ENCODE measurements around the gene NTRK3.

The NTRK3 gene

DNA sequence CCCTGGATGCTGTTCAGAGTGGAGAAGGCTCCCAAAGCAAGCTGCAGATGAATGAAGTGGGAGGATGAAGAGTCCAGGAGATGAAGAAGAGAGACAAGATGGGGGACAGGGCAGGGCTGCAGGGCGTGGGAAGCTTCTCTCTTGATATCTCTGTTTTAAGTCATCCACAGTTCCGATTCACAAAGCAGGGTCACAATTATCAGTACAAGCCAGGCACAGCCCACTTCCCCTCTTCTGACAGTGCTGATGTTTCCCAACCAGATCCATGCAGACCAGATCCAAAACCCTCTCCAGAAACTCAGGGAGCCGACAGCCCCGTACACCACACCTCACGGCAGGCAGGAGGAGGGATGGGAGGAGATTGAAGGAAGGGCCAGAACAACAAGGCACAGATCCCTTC lies 31.1 kb downstream of the NTRK3 start:
- no peaks in the 10 kb centered on the region for H3K27me3 ChIP-seq (ENCODE audit: insufficient read depth, low read length)
- no peak overlapping the region for H3K27ac ChIP-seq (ENCODE audit: low read depth, low read length)
- H2AFZ ChIP-seq (ENCODE audit: low read length, unreplicated experiment) = no peak overlapping the region
- H3K4me3 ChIP-seq (ENCODE audit: low read depth, low read length) = no peak overlapping the region
- no peaks in the 10 kb centered on the region for H3K79me2 ChIP-seq (ENCODE audit: control insufficient read depth, insufficient read depth, low read length, unreplicated experiment)
- H3K4me1 ChIP-seq (ENCODE audit: control insufficient read depth, insufficient read depth, low read length, unreplicated experiment) = no peaks in the 10 kb centered on the region
- H3K36me3 ChIP-seq (ENCODE audit: insufficient read depth, low read length) = no peaks in the 10 kb centered on the region

DNA sequence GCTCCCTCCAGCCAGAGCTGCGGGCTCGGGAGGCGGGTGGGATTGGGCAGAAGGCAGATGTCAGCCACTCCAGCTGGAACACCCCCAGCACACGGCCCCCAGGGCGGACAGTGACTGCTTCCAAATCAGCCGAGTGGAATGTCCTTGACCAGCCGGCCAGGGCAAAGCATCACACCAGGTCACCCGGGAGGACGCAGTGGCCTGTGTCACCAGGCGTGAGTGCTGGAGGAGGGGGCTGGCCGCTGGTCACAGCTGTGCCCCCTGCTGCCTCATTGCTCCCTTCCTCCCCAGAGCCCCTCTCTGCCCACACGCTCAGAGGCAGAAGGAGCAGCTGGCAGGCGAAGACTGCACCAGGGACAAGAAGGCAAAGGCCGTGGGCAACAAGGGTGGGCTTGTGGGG lies 33.5 kb downstream of the NTRK3 start:
- H3K27me3 ChIP-seq (ENCODE audit: insufficient read depth, low read length) = no peaks in the 10 kb centered on the region
- H3K4me3 ChIP-seq (ENCODE audit: low read depth, low read length) = no peak overlapping the region
- no peaks in the 10 kb centered on the region for H3K4me1 ChIP-seq (ENCODE audit: control insufficient read depth, insufficient read depth, low read length, unreplicated experiment)
- H3K36me3 ChIP-seq (ENCODE audit: insufficient read depth, low read length) = no peaks in the 10 kb centered on the region
- no peaks in the 10 kb centered on the region for H3K79me2 ChIP-seq (ENCODE audit: control insufficient read depth, insufficient read depth, low read length, unreplicated experiment)
- H3K27ac ChIP-seq (ENCODE audit: low read depth, low read length) = no peak overlapping the region
- no peak overlapping the region for H2AFZ ChIP-seq (ENCODE audit: low read length, unreplicated experiment)

DNA sequence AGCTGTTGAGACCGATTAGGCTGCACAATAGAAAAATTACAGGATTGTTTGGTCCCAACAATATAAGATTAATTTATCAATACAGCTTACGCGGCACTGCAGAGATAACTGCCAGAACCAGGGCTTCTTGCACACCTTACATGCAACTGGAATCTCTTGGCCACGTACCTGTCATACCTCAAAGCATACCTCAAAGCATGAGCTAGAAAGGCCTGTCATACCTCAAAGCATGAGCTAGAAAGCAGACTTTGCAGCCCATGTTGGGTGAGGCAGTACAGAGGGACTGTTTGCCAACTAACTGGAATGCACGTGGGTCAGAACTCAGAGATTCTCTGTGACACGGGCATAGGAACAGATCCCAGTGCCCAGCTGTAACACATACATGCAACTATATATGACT lies 34.7 kb downstream of the NTRK3 start:
- Histone ChIP-seq H3K27ac (ENCODE audit: low read depth, low read length) (no peak overlapping the region), H3K27me3 (ENCODE audit: insufficient read depth, low read length) (no peaks in the 10 kb centered on the region), H3K4me1 (ENCODE audit: control insufficient read depth, insufficient read depth, low read length, unreplicated experiment) (no peaks in the 10 kb centered on the region), H3K79me2 (ENCODE audit: control insufficient read depth, insufficient read depth, low read length, unreplicated experiment) (no peaks in the 10 kb centered on the region), H2AFZ (ENCODE audit: low read length, unreplicated experiment) (no peak overlapping the region), H3K4me3 (ENCODE audit: low read depth, low read length) (no peak overlapping the region), H3K36me3 (ENCODE audit: insufficient read depth, low read length) (no peaks in the 10 kb centered on the region)

- Histone ChIP-seq H3K27me3 (ENCODE audit: insufficient read depth, low read length) (no peaks in the 10 kb centered on the region), H2AFZ (ENCODE audit: low read length, unreplicated experiment) (no peak overlapping the region), H3K27ac (ENCODE audit: low read depth, low read length) (no peak overlapping the region), H3K36me3 (ENCODE audit: insufficient read depth, low read length) (no peaks in the 10 kb centered on the region), H3K4me1 (ENCODE audit: control insufficient read depth, insufficient read depth, low read length, unreplicated experiment) (no peaks in the 10 kb centered on the region), H3K79me2 (ENCODE audit: control insufficient read depth, insufficient read depth, low read length, unreplicated experiment) (no peaks in the 10 kb centered on the region), H3K4me3 (ENCODE audit: low read depth, low read length) (no peak overlapping the region)
Observed at GRCh38 chr15:88220443-88221335, 35.9 kb downstream of the NTRK3 start.

DNA sequence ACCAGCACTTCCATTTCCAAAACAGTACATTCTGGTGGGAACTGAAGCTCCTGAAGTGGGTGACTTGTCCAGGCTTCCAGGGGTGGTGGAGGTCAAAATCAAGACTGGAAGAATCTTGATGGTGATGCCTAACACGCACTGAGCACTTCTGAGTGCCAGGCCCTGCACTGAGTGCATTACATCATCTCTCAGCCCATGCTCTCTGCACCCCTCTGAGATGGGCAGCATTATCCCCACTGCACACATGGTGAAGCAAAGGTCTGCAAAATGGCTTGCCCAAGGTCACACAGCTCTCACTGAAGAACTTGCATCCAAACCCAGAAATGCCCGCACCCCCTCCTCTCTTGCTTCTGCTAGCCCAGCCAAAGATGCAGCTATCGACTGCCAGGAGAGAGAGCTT lies 36.9 kb downstream of the NTRK3 start:
- Histone ChIP-seq H3K79me2 (ENCODE audit: control insufficient read depth, insufficient read depth, low read length, unreplicated experiment) (no peaks in the 10 kb centered on the region), H3K27me3 (ENCODE audit: insufficient read depth, low read length) (no peaks in the 10 kb centered on the region), H3K4me1 (ENCODE audit: control insufficient read depth, insufficient read depth, low read length, unreplicated experiment) (no peaks in the 10 kb centered on the region), H3K27ac (ENCODE audit: low read depth, low read length) (no peak overlapping the region), H2AFZ (ENCODE audit: low read length, unreplicated experiment) (no peak overlapping the region), H3K36me3 (ENCODE audit: insufficient read depth, low read length) (no peaks in the 10 kb centered on the region), H3K4me3 (ENCODE audit: low read depth, low read length) (no peak overlapping the region)

DNA sequence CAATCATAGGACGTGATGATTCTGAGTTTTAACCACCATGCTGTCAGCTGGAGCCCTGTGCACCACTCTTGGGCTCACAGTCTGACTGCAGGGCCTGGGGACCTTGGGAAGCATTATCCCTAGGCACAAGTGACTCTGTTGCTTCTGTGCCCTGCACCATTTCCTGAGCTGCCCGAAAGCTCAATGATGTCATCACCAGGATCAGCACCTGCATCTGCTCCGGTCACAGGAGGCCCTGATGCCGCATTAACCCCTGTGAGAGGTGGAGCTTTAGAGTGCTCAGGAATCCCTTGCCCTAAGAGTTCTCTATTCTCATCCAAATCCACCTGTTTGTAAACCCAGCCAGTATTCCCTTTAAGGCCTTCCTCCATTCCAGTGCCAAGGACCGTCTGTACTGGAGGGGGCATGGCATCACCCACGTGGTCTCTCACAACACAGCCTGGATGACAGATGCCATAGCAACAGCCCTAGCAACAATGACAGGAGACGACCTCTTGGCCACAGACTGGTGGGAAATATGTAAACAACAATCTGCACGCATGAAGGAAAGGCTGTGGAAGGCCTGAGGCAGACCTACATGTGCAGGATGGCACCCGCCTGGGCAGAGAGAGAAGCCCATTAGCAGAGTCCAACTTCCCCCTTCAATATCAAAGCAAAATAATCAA lies 37.9 kb downstream of the NTRK3 start:
- Histone ChIP-seq H3K4me3 (ENCODE audit: low read depth, low read length) (no peak overlapping the region), H3K4me1 (ENCODE audit: control insufficient read depth, insufficient read depth, low read length, unreplicated experiment) (no peaks in the 10 kb centered on the region), H2AFZ (ENCODE audit: low read length, unreplicated experiment) (no peak overlapping the region)

GRCh38 chr15:88215066-88215648 lies 41.4 kb downstream of the NTRK3 start:
- no peaks in the 10 kb centered on the region for H3K27me3 ChIP-seq (ENCODE audit: insufficient read depth, low read length)
- H3K36me3 ChIP-seq (ENCODE audit: insufficient read depth, low read length) = no peaks in the 10 kb centered on the region
- no peak overlapping the region for H2AFZ ChIP-seq (ENCODE audit: low read length, unreplicated experiment)
- no peaks in the 10 kb centered on the region for H3K79me2 ChIP-seq (ENCODE audit: control insufficient read depth, insufficient read depth, low read length, unreplicated experiment)
- no peak overlapping the region for H3K27ac ChIP-seq (ENCODE audit: low read depth, low read length)
- no peaks in the 10 kb centered on the region for H3K4me1 ChIP-seq (ENCODE audit: control insufficient read depth, insufficient read depth, low read length, unreplicated experiment)
- H3K4me3 ChIP-seq (ENCODE audit: low read depth, low read length) = no peak overlapping the region

More for the DNA sequence above, 37.9 kb downstream of the NTRK3 start:
- H3K79me2 ChIP-seq (ENCODE audit: control insufficient read depth, insufficient read depth, low read length, unreplicated experiment) = no peaks in the 10 kb centered on the region
- H3K27me3 ChIP-seq (ENCODE audit: insufficient read depth, low read length) = no peaks in the 10 kb centered on the region
- H3K36me3 ChIP-seq (ENCODE audit: insufficient read depth, low read length) = no peaks in the 10 kb centered on the region
- H3K27ac ChIP-seq (ENCODE audit: low read depth, low read length) = no peak overlapping the region

DNA sequence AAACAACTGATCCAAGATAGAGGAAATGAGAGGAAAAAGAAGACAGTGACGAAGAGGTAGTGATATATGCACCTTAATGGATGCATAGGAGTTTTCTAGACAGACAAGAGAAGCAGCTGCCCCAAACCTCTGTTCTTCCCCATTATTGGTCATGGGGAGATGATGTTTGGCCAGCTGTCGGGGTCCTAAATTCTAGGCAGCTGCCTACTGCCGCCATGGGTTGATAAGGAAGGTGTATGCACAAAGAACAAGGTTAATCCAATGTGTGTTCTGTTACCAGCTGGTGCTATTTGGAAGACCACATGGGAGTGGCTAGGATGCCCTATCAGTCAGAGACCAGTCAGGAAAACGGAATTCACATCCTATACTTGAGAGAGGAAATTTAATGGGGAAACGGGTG lies 47.4 kb downstream of the NTRK3 start:
- Histone ChIP-seq H3K79me2 (ENCODE audit: control insufficient read depth, insufficient read depth, low read length, unreplicated experiment) (no peaks in the 10 kb centered on the region), H2AFZ (ENCODE audit: low read length, unreplicated experiment) (no peak overlapping the region), H3K4me1 (ENCODE audit: control insufficient read depth, insufficient read depth, low read length, unreplicated experiment) (no peaks in the 10 kb centered on the region), H3K27me3 (ENCODE audit: insufficient read depth, low read length) (no peaks in the 10 kb centered on the region), H3K36me3 (ENCODE audit: insufficient read depth, low read length) (no peaks in the 10 kb centered on the region), H3K27ac (ENCODE audit: low read depth, low read length) (no peak overlapping the region), H3K4me3 (ENCODE audit: low read depth, low read length) (no peak overlapping the region)

DNA sequence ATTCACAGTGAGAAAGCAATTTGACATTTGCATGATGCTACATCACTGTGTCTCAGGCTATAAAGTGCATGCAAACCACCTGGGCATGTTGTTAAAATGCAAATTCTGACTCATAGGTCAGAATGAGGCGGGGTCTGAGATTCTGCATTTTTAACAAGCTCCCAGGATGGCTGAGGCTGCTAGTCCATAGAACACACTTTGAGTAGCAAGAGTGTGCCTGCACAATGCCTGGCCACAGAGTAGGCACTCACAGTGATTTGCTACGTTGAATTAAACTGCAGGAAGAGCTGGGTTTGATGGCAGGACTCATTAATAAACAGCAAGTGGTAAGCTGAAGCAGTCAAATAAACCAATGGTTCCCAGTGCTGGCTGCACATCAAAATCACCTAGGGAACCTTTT lies 48.1 kb downstream of the NTRK3 start:
- Histone ChIP-seq H3K27me3 (ENCODE audit: insufficient read depth, low read length) (no peaks in the 10 kb centered on the region), H3K27ac (ENCODE audit: low read depth, low read length) (no peak overlapping the region), H3K4me3 (ENCODE audit: low read depth, low read length) (no peak overlapping the region), H2AFZ (ENCODE audit: low read length, unreplicated experiment) (no peak overlapping the region), H3K4me1 (ENCODE audit: control insufficient read depth, insufficient read depth, low read length, unreplicated experiment) (no peaks in the 10 kb centered on the region), H3K36me3 (ENCODE audit: insufficient read depth, low read length) (no peaks in the 10 kb centered on the region), H3K79me2 (ENCODE audit: control insufficient read depth, insufficient read depth, low read length, unreplicated experiment) (no peaks in the 10 kb centered on the region)

DNA sequence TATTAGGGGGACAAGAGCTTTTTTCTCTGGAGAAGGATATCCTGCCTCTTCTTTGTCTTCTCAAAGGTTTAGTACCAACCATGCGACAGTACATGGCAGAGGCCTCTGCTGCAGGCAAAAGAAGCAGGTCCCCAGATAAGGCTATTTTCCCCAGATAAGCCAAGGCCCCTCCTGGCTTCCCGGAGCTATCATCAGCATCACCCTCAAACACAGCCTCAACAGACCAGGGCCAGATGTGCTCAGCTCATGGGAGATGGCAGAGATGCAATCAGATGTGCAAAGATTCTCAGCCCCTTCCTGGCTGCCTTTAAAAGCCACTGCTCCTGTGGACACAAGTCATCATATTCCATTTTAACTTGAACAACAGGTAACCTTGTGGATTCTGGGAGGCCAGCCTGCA lies 49.0 kb downstream of the NTRK3 start:
- Histone ChIP-seq H3K4me3 (ENCODE audit: low read depth, low read length) (no peak overlapping the region), H3K36me3 (ENCODE audit: insufficient read depth, low read length) (no peaks in the 10 kb centered on the region), H3K27ac (ENCODE audit: low read depth, low read length) (no peak overlapping the region), H3K27me3 (ENCODE audit: insufficient read depth, low read length) (no peaks in the 10 kb centered on the region), H3K4me1 (ENCODE audit: control insufficient read depth, insufficient read depth, low read length, unreplicated experiment) (no peaks in the 10 kb centered on the region), H3K79me2 (ENCODE audit: control insufficient read depth, insufficient read depth, low read length, unreplicated experiment) (no peaks in the 10 kb centered on the region), H2AFZ (ENCODE audit: low read length, unreplicated experiment) (no peak overlapping the region)

DNA sequence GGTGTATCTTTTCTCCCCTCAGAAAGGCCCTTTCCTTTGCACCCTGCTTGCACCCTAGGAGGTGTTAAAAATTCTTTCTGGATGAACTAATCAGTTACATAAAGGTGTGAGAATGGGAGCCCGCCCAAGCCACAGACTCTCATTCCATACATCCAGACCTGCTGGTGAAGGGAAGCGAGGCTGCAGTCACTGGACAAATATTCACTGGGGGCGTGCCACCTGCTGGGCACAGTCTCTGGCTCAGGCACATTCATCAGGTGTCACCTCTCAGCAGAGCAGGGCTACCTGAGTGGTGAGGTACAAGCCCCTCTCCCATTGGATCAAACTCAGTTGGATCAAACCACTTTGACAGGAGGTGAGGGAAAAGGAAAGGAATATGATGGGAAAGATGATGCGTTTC lies 52.0 kb downstream of the NTRK3 start:
- no peak overlapping the region for H3K4me3 ChIP-seq (ENCODE audit: low read depth, low read length)
- H3K4me1 ChIP-seq (ENCODE audit: control insufficient read depth, insufficient read depth, low read length, unreplicated experiment) = no peaks in the 10 kb centered on the region
- H2AFZ ChIP-seq (ENCODE audit: low read length, unreplicated experiment) = no peak overlapping the region
- no peaks in the 10 kb centered on the region for H3K27me3 ChIP-seq (ENCODE audit: insufficient read depth, low read length)
- H3K79me2 ChIP-seq (ENCODE audit: control insufficient read depth, insufficient read depth, low read length, unreplicated experiment) = no peaks in the 10 kb centered on the region
- H3K36me3 ChIP-seq (ENCODE audit: insufficient read depth, low read length) = no peaks in the 10 kb centered on the region
- H3K27ac ChIP-seq (ENCODE audit: low read depth, low read length) = no peak overlapping the region

Data from ACC112 (cell line).